Tibial nerve (tissue), 4 donors: ENCODE measurements around the gene PKP2. TPM values are rescaled to one million over a fixed set of nuclear protein-coding genes. Genes with fewer than 3 reads are reported as not detected.

ENCODE experiments used
- DNase-seq, 2 donors: peaks; one replicate each; pipeline ENCODE4 v3.0.0-alpha.2; 2019; ENCODE audit warnings: low spot score in 2 of 2
- H3K27ac ChIP-seq, 4 donors: fragments of 200-600 bp; sonication (generic) in 3 of 4; one replicate each; pipeline ENCODE4 v1.5.1; 2017 to 2019; ENCODE audit warnings: mild to moderate bottlenecking in 1 of 4
- H3K27me3 ChIP-seq, 2 donors: fragments of 200-600 bp; sonication (generic) in 1 of 2; one replicate each; pipeline versions ENCODE4 v1.5.1 to v1.6.0; 2017 to 2019
- H3K36me3 ChIP-seq, 3 donors: fragments of 200-600 bp; sonication (generic); one replicate each; pipeline ENCODE4 v1.5.1; 2018 to 2019
- H3K4me1 ChIP-seq, 4 donors: fragments of 200-600 bp; sonication (generic) in 3 of 4; one replicate each; pipeline ENCODE4 v1.5.1; 2017 to 2019
- H3K4me3 ChIP-seq, 4 donors: fragments of 200-600 bp; sonication (generic) in 3 of 4; one replicate each; pipeline ENCODE4 v1.5.1; 2017 to 2019; ENCODE audit warnings: mild to moderate bottlenecking in 1 of 4, moderate library complexity in 1 of 4
- H3K9me3 ChIP-seq, 4 donors: fragments of 200-600 bp; sonication (generic) in 3 of 4; one replicate each; pipeline ENCODE4 v1.5.1; 2017 to 2019
- EP300 ChIP-seq, 2 donors: sonication (generic); formaldehyde crosslinking; IDR thresholded peaks; one replicate each; pipeline ENCODE4 v1.6.1; 2017; ENCODE audit warnings: antibody characterized with exemption in 2 of 2, mild to moderate bottlenecking in 1 of 2
- POLR2A ChIP-seq, 2 donors: fragments of 450-650 bp; IDR thresholded peaks; one replicate each; pipeline ENCODE4 v1.6.1; 2017; ENCODE audit warnings: antibody characterized with exemption in 2 of 2, mild to moderate bottlenecking in 2 of 2, moderate library complexity in 2 of 2
- WGBS, 2 donors: methylation state at CpG; one replicate each; pipeline ENCODE4 v1.1.5; 2018; 5-methylcytosine and 5-hydroxymethylcytosine counted together
- total RNA-seq, 4 donors: library from RNA; depleted of rRNA; stranded (reverse); fragments of >200 nt; gene quantifications; one replicate each; pipeline ENCODE4 v1.1.0, GENCODE V29; 2016
- TF ChIP-seq, protein P1 (sequence below), 5 experiments: fragments of 200-600 bp in 3 of 5; fragments of 450-650 bp in 2 of 5; sonication (generic) in 3 of 5; IDR thresholded peaks; one replicate each; pipeline ENCODE4 v1.5.1; 2016 to 2019; ENCODE audit warnings: antibody characterized with exemption in 5 of 5, mild to moderate bottlenecking in 3 of 5, moderate library complexity in 2 of 5

PKP2 gene
- total RNA-seq, 4 donors from 2014 or later, result 35.0 to 45.0 (median 42.5) TPM

DNA sequence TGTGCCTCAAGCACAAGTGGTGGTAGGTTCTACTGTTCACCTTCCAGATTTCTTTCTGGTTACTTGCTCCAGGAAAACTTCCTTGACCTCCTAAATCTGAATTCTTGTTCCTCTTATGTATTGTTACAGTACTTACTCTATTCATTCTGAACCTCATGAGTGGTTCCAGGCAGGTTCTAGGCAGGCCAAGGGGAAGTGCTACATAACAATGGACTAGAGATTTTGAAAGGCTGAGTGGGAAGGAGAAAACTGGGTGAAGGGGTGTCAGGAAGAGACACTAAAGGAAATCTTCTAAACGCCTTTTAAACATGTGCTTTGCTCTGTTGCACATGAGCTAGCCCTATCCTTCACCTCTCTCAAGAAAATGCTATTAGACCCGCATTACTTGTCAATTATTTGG is 142.5 kb downstream of the PKP2 start:
- Histone ChIP-seq H3K27ac (peak overlapping the region in 1 of 4 donors; percentile 93), H3K4me1 (peaks cover 4 to 30% (median 8%) of the 10 kb centered on the region in 4 donors), H3K4me3 (peak overlapping the region in 1 of 4 donors; percentile 70), H3K9me3 (no peaks in the 10 kb centered on the region), H3K27me3 (no peaks in the 10 kb centered on the region), H3K36me3 (peaks cover 0 to 41% (median 28%) of the 10 kb centered on the region in 3 donors)
- no peak for TF ChIP-seq POLR2A (IDR thresholded peaks at IDR 0.05)
- TF ChIP-seq, protein P1, sequence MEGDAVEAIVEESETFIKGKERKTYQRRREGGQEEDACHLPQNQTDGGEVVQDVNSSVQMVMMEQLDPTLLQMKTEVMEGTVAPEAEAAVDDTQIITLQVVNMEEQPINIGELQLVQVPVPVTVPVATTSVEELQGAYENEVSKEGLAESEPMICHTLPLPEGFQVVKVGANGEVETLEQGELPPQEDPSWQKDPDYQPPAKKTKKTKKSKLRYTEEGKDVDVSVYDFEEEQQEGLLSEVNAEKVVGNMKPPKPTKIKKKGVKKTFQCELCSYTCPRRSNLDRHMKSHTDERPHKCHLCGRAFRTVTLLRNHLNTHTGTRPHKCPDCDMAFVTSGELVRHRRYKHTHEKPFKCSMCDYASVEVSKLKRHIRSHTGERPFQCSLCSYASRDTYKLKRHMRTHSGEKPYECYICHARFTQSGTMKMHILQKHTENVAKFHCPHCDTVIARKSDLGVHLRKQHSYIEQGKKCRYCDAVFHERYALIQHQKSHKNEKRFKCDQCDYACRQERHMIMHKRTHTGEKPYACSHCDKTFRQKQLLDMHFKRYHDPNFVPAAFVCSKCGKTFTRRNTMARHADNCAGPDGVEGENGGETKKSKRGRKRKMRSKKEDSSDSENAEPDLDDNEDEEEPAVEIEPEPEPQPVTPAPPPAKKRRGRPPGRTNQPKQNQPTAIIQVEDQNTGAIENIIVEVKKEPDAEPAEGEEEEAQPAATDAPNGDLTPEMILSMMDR (IDR thresholded peaks at IDR 0.05), result no peak
- TF ChIP-seq EP300 (IDR thresholded peaks at IDR 0.05), result no peak
- no peak for DNase-seq
- WGBS, 2 donors, result 39 to 47% methylated on average over 2 of the region's 2 CpGs

DNA sequence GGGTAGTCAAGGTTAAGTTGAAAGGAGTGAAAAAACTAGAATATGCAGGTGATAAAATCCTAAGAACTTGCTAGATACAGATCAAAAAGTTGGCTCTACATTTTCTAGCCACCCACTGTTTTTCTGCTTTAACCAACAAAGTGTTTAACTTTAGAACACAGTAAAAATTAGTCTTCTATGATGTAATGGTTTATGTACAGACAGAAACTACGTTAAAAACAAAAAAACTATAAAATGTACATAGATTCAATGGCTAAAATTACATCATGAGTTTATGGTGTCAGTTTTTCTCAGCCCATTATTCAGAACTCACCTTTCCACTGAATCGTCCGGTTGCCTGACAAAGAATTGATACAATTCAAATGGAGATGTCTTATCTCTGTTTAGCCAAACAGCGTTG is 143.0 kb downstream of the PKP2 start:
- Histone ChIP-seq H3K27me3 (no peaks in the 10 kb centered on the region), H3K36me3 (peaks cover 0 to 46% (median 31%) of the 10 kb centered on the region in 3 donors), H3K4me3 (no peak overlapping the region), H3K4me1 (peaks cover 4 to 30% (median 8%) of the 10 kb centered on the region in 4 donors), H3K27ac (peak overlapping the region in 1 of 4 donors; percentile 93), H3K9me3 (no peaks in the 10 kb centered on the region)
- 75 to 79% methylated on average over 4 of the region's 4 CpGs for WGBS, 2 donors
- TF ChIP-seq, protein P1 (IDR thresholded peaks at IDR 0.05), result no peak
- TF ChIP-seq EP300 (IDR thresholded peaks at IDR 0.05), result no peak
- no peak for DNase-seq

- H3K36me3 ChIP-seq, result peaks cover 3 to 92% (median 18%) of the 10 kb centered on the region in 3 donors
- WGBS, 2 donors, result 91 to 98% methylated on average over 2 of the region's 2 CpGs
- DNase-seq, result no peak
These were observed 153.3 kb downstream of the PKP2 start for GRCh38 chr12:32743264-32743663.

DNA sequence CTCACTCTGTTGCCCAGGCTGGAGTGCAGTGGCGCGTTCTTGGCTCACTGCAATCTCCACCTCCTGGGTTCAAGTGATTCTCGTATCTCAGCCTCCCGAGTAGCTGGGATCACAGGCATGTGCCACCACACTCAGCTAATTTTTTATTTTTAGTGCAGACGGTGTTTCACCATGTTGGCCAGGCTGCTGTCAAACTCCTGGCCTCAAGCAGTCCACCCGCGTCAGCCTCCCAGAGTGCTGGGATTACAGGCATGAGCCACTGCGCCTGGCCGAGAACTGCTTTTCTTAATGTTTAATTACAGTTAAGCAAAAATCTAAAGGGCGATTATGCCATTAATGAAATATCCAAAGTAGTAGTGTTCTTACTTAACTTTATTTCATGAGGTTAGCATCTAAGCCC is 154.4 kb downstream of the PKP2 start:
- no peak for TF ChIP-seq EP300 (IDR thresholded peaks at IDR 0.05)
- no peak for TF ChIP-seq POLR2A (IDR thresholded peaks at IDR 0.05)
- TF ChIP-seq, protein P1 (IDR thresholded peaks at IDR 0.05), result no peak
- 96 to 97% methylated on average over 10 of the region's 10 CpGs for WGBS, 2 donors
- Histone ChIP-seq H3K9me3 (no peaks in the 10 kb centered on the region), H3K27me3 (no peaks in the 10 kb centered on the region), H3K4me3 (no peak overlapping the region), H3K36me3 (peaks cover 0 to 88% (median 17%) of the 10 kb centered on the region in 3 donors), H3K4me1 (no peaks in the 10 kb centered on the region), H3K27ac (no peak overlapping the region)
- DNase-seq, result no peak

More at GRCh38 chr12:32743264-32743663, 153.3 kb downstream of the PKP2 start:
- H3K4me1 ChIP-seq, result no peaks in the 10 kb centered on the region
- H3K4me3 ChIP-seq, result no peak overlapping the region
- H3K27me3 ChIP-seq, result no peaks in the 10 kb centered on the region
- H3K9me3 ChIP-seq, result no peaks in the 10 kb centered on the region
- H3K27ac ChIP-seq, result no peak overlapping the region
- TF ChIP-seq EP300 (IDR thresholded peaks at IDR 0.05) (no peak), POLR2A (IDR thresholded peaks at IDR 0.05) (no peak)
- TF ChIP-seq, protein P1 (IDR thresholded peaks at IDR 0.05), result no peak

Other genes with a start within 250 kb of the PKP2 start
- 10 to 100 TPM; 42.0 to 97.5 (median 59.1) TPM for gene DNM1L, start 217.5 kb downstream of the PKP2 start, total RNA-seq
- 10 to 100 TPM; 16.3 to 38.7 (median 28.3) TPM for gene YARS2, start 140.9 kb downstream of the PKP2 start, total RNA-seq